DMS53 treated with DMSO at 0.1 percent for 48 hours (cell line): Measurements from ENCODE around the gene RPS6KA1.
"Not testable (repeated sequence)": the region's sequence is repeated elsewhere in the genome, so short reads cannot be mapped to it uniquely, and the experiment has no call there.

Experiments used
- DNase-seq: peaks from one replicate; lab custom pipeline; 2025; ENCODE audit not compliant: unreplicated experiment; lab: John Stamatoyannopoulos, UW

The RPS6KA1 gene

GRCh38 chr1:26593385-26593784 lies 63.8 kb downstream of the RPS6KA1 start:
- no peak for DNase-seq

GRCh38 chr1:26594593-26594992 lies 65.0 kb downstream of the RPS6KA1 start:
- DNase-seq, result not testable (repeated sequence)

DNA sequence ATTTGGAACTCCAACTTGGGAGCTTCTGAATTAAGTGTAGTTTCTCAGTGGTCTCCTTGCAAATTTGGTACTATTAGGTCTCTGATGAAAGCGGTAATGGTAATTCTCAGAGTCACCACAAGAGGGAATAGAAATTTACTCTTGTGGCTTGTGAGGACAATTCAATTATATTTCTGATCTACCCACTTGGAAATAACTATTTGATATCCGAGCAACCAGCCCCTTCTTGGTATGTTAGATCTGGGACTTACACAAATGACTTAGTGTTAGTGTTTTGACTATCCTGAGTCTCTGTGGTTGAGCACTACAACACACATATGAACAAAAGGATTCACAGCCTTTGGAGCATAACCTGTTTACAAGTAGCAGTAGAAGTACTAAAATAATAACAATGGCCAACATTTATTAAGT lies 68.1 kb downstream of the RPS6KA1 start:
- DNase-seq, result peak; percentile 45

DNA sequence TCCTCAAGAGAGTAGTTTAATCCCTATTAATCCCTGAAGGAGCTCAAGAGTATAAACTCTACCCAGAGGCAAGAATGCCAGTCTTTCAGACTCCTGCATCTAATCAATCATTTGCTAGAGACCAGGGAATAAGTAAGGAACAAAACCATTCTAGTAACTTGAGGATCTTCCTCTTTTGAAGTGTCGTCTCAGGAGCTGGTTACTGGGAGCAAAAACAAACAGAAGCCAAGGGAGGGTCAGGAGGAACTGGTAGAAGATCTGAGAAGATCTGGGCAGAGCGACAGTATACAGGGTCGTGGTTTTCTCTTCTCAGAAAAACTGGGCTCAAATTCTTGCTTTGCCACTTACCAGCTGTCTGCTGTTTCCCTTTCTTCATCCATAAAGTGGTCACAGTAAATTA lies 69.3 kb downstream of the RPS6KA1 start:
- no peak for DNase-seq

DNA sequence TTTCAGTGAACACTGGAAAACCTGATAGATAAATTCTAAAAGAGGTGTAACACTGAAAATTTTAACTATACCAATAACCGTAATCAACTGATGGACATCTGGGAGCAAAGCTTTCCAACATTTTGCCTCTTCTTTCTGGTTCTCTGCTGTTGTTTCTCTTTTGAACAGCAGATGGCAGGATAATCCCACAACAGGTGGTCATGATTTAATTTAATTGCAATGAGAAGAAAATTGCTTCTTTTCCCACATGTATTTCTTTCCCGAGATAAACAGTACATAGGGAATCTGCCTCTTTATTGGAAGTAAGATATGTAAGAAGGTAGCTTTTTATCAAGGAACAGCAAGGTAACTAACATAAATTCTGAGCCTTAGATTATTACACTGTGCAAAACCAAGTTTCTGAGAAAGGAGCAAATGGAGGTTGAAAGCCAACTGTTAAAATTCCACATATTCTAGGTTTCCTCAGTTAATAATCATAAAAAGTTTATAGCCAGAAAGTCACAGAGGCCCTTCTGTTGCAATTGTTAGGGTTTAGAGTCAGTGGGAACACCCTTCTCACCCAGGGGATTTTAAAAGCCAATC lies 72.9 kb downstream of the RPS6KA1 start:
- DNase-seq, result peak; percentile 75

GRCh38 chr1:26603856-26604255 lies 74.3 kb downstream of the RPS6KA1 start:
- DNase-seq, result no peak

DNA sequence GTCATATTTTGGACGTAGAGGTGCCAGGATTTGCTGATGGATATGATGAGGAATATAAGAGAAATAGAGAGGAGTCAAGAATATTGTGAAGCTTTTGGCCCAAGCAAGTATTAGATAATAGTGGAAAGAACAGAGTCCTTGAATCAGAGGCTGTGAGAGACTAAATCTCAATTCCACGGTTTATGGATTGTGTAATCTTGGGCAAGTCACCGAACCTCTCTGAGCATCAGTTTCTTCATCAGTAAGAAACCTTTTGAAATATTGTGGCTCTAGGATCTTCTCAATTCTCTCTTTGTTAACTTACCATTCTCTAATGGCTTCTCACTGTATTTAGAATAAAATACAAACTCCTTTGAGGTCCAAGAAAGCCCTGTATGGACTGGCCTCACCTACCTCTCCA lies 77.6 kb downstream of the RPS6KA1 start:
- no peak for DNase-seq

- no peak for DNase-seq
Measured at GRCh38 chr1:26608895-26609294, 79.3 kb downstream of the RPS6KA1 start.

GRCh38 chr1:26610781-26611180 lies 81.2 kb downstream of the RPS6KA1 start:
- no peak for DNase-seq

DNA sequence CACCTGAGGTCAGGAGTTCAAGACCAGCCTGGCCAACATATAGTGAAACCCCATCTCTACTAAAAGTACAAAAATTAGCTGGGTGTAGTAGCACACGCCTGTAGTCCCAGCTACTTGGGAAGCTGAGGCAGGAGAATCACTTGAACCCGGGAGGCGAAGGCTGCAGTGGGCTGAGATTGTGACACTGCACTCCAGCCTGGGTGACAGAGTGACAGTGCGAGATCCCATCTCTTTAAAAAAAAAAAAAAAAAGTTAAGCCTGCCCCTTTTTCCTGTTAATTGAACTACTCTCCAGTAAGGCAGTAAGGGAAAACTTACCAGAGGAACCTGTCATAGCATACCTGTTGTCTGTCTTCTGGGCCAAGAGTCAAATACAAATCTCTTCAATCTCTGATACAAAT lies 83.1 kb downstream of the RPS6KA1 start:
- DNase-seq, result not testable (repeated sequence)

- DNase-seq, result no peak
Measured at GRCh38 chr1:26614655-26615411, 85.3 kb downstream of the RPS6KA1 start.

- no peak for DNase-seq
Measured at GRCh38 chr1:26616881-26617280, 87.3 kb downstream of the RPS6KA1 start.

DNA sequence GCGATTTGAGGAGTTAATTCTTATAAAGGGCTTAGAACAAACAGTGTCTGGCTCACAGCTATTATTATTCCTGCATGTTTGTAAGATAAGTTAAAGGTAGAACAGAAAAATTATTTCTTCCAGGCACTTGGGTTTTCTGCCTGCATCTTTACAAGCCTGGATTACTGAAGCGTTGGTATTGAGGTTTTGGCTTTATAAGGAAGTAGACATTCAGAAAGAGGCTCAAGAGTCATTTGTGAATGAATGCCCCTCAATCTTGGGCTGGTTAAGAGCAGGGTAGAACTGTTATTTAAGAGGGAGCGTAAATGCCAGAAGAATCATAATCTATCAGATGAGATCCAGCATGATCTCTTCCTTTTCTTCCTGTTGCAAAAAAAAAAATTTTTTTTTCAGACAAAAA lies 89.0 kb downstream of the RPS6KA1 start:
- no peak for DNase-seq
